Activated CD8-positive, alpha-beta memory T cell treated with anti-CD3 and anti-CD28 coated beads for 24 hours (primary cell): ENCODE measurements around the gene PPP1R2.

Experiments
- DNase-seq: peaks from one replicate; pipeline ENCODE4 v3.0.0-alpha.2; 2020

Gene PPP1R2

GRCh38 chr3:195563317-195563716, 20.2 kb upstream of the PPP1R2 start:
- no peak for DNase-seq

DNA sequence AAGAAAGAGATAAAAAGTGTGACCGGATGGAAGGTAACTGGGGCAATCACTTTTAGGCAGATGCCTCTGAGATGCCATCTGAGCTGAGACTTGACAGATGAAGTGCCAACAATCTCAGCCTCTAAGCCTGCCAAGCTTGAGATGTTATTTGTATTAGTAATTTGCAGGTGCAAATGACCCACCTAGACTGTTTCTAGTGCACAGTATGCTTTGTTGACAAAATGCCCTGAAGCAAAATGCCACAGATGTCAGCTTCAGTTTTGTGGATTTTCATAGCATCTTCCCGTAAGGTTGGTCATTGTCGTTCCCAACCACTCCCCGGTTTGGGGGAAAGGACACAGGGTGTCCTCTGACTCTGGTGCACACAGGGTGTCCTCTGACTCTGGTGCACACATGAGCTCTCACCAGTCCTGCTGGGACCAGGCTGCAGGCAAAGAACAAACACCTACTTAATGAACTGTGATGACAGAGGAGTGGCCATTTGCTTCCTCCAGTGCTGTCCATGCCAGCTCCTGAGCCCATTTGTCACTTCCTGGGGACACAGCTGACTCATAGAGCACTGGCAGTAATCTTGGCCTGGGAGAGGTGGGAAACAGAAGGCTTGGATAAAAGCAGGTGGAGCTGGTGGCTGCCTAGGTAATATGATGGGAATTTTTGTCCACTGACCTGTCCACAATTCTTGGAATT, 16.7 kb upstream of the PPP1R2 start:
- DNase-seq, result no peak

GRCh38 chr3:195558602-195559001, 15.5 kb upstream of the PPP1R2 start:
- DNase-seq, result no peak

DNA sequence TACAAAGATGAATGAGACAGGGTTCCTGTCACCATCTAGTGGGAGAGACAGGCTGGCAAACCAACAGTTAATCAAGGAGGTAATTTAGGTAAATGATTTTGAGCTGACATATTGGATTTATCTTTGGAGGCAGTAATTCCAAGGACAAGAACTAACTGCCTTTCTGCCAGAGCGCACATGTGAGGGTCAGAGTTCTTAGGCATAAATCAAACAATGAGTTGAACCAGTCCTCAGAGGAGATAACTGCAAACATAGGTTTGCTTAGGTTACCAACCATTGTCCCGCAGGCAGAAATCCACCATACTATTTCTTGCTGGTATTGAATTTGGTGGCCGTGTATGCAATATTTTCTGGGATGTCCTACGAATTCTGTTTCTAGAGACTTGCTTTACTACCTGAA, 14.2 kb upstream of the PPP1R2 start:
- no peak for DNase-seq

- DNase-seq, result peak; percentile 41
These were observed 13.3 kb upstream of the PPP1R2 start for GRCh38 chr3:195556390-195556789.

DNA sequence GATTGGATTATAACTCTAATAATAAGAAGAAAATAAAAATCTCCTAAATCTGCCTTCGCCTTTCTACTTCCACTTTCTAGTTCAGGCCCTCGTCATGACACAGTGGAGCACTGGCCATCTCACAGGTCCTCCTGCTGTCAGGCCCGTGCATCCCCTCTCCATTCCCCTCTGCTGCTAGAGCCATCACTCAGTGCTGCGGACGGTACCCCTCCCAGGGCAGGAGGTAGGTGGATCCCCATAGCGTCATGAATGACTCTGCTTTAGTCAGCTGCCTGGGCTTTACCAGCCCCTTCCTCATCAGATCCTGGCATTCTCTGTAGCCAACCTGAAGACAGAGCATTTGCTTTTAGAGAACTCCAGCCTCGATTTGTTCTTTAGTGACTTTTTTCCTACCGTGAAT, 12.0 kb upstream of the PPP1R2 start:
- DNase-seq, result peak; percentile 51

DNA sequence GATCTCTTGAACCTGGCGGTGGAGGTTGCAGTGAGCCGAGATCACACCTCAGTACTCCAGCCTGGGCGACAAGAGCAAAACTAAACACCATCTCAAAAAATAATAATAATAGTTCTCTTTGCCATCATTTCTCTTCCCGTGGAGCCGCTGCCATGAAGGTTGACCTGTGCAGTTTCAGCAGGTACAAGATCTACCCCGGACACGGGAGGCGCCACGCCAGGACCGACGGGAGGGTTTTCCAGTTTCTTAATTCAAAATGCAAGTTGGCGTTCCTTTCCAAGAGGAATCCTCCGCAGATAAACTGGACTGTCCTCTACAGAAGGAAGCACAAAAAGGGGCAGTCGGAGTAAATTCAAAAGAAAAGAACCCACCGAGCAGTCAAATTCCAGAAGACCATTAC, 11.3 kb upstream of the PPP1R2 start:
- peak; percentile 40 for DNase-seq

GRCh38 chr3:195553268-195553667, 10.1 kb upstream of the PPP1R2 start:
- DNase-seq, result no peak

- no peak for DNase-seq
These were observed 8.4 kb upstream of the PPP1R2 start for GRCh38 chr3:195551381-195551978.

DNA sequence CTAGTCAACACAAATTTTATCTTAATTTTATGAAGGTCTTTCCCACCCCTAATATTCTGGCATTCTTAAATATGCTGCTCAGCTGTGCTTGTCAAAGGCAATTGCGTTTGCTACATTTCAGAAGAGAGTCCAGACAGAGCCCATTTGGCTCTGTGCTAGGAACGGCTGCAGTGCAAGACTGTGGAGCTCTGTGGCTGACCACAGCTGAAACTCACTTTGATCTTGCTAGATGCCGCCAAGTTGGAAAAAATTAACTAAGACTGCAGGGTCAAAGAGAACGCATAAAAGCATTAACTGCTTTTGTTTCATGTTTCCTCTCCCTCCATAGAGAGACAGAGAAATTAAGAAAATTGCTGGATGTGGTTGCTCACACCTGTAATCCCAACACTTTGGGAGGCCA, 7.6 kb upstream of the PPP1R2 start:
- DNase-seq, result peak; percentile 56

DNA sequence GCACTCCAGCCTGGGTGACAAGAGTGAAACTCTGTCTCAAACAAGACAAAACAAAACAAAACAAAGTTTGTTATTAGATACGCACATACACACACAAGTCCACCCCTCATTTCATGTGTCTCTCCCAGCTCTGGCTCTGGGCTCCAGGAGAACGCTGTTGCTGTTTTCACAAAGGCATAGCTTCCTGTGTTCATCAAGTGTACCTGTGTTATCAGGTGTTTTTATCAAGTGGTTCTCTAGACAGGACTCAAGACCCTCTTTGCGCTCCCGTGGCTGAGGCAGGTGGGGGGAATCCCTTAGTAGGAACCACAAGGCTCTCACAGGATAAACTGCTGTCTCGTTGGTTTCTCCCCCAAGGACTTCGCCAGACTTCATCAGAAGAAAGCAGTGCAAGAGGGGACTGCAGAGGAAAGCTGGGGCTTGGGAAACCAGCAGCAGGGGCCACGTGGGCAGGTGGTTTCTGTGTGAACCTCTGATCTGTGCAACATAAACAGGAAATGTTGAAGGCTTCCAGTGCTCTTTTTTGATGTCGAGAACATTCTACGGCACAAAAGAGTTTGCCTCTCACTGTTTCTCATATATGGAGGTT, 6.9 kb upstream of the PPP1R2 start:
- peak; percentile 84 for DNase-seq

DNA sequence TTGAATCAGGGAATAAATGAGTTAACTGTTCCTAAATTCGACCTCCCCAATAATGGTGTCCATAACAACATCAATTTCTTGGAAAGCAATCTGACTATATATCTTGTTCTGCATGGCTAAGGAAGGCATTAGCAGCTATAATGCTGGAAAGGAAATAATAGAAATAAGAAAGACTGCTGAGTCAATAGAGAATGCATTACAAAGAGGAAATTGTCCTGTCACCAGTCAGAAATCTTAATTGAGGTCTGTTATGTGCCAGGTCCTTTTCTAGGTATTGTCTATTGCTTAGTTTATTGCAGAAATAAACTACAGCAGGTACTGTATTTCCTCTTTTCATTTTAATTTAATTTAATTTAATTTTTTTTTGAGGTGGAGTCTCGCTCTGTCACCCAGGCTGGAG, 5.9 kb upstream of the PPP1R2 start:
- no peak for DNase-seq

- DNase-seq, result no peak
These were observed 5.4 kb upstream of the PPP1R2 start for GRCh38 chr3:195548501-195548900.

DNA sequence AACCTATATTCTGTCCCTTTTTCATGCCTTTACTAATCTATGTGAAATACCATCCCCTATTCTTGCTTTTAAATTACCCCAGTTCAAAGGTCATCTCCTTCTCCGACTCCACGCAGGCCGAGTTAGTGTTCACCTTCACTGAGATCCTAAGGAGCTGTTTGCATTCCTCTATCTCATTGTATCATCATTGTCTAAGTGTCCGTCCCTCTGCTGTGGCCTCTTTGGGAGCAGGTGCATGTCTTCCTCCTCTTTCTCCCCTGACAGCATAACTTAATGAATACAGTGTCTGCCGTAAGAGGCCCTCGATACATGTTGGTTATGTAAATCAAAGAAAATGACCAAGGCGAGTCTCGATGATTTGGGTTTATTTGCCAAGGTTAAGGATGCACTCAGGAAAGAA, 4.9 kb upstream of the PPP1R2 start:
- DNase-seq, result no peak

GRCh38 chr3:195546130-195546560, 3.0 kb upstream of the PPP1R2 start:
- peak; percentile 57 for DNase-seq

- no peak for DNase-seq
These were observed 1.5 kb upstream of the PPP1R2 start for GRCh38 chr3:195544634-195545033.

DNA sequence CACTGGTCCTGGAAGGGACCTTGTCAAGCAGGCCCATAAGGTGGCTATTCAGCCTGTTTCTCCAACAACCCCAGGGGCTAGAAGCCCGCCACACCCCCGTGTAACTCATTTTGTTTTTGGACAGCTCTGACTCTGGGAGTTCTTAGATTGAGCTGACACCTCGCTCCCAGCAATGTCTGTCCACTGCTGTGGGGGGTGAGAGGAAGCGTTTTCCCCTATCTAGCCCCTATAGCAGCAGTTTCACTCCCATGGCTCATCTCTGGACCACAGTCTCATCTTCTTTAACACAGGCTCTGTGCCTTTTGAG, 1.1 kb upstream of the PPP1R2 start:
- no peak for DNase-seq

GRCh38 chr3:195543500-195544229, 540 bp upstream of the PPP1R2 start:
- DNase-seq, result no peak

- no peak for DNase-seq
These were observed 818 bp downstream of the PPP1R2 start for GRCh38 chr3:195542316-195542697.

DNA sequence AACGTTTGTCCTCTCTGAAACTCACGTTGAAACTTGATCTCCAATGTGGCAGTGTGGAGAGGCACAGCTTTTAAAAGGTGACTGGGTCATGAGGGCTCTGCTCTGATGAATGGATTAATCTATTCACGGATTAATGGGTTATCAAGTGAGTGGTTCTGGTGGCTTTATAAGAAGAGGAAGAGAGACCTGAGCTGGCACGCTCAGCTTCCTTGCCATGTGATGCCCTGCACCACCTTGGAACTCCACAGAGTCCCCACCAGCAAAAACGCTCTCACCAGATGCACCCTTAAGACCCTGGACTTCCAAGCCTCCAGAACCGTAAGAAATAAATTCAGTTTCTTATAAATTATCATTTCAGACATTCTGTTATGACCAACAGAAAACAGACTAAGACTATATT, 2.6 kb downstream of the PPP1R2 start:
- no peak for DNase-seq

DNA sequence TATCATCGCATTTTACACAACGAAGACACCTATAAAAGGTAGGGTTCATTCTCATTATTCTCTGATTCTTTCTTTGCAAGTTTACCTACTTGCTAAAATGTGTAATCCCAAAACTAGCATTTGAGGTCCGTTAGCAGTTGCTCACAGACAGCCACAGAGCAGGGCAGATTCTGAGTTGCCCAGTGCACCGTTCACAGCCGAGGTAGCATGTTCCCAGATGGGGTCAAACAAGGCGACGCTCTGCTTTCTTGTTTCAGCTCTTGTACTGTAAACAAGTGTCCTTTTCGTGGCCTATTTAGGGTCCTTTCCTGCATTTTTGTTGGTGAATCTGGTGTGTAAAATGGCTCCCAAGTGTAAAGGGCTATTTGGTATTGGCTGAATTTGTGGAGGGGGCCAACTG, 3.1 kb downstream of the PPP1R2 start:
- DNase-seq, result no peak

DNA sequence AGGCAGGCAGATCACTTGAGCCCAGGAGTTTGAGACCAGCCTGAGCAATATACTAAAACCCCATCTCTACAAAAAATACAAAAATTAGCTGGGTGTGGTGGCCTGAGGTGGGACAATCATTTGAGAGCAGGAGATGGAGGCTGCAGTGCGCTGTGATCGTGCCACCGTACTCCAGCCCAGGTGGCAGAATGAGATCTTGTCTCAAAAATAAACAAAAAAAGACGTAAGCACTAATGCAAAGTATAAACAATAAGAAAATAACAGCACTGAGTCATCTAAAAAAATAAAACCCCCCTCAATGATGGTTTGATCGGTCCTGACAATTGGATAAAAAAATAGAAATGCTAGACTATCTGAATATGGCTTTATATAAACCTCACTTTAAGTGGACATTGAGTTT, 3.6 kb downstream of the PPP1R2 start:
- DNase-seq, result no peak

- DNase-seq, result no peak
These were observed 5.1 kb downstream of the PPP1R2 start for GRCh38 chr3:195537995-195538394.

DNA sequence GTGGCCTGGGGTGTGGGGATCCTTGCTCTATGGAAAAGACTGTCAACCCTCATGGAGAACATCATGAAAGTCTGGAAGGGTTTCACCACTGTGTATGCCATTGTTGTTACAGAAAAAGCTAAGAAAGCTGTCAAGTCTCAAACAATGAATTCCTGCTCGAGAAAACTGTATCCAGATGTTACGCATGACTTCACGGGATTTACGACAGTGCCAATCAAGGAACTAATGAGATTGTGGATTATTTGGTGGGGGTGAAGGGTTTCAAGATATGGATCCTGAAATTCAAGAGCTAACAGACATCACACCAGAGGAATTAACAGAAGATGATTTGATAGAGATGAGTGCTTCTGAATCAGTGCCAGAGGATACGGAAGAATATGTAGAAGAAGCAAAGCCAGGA, 7.8 kb downstream of the PPP1R2 start:
- DNase-seq, result no peak
